Putamen (tissue), 1 donor: ENCODE measurements around the gene DLGAP1.
"Not testable (repeated sequence)": the region's sequence is repeated elsewhere in the genome, so short reads cannot be mapped to it uniquely, and the experiment has no call there.

Experiments
- DNase-seq: peaks from one replicate; pipeline ENCODE4 v3.0.0-alpha.2; 2016; ENCODE audit warnings: low spot score

DLGAP1 gene

DNA sequence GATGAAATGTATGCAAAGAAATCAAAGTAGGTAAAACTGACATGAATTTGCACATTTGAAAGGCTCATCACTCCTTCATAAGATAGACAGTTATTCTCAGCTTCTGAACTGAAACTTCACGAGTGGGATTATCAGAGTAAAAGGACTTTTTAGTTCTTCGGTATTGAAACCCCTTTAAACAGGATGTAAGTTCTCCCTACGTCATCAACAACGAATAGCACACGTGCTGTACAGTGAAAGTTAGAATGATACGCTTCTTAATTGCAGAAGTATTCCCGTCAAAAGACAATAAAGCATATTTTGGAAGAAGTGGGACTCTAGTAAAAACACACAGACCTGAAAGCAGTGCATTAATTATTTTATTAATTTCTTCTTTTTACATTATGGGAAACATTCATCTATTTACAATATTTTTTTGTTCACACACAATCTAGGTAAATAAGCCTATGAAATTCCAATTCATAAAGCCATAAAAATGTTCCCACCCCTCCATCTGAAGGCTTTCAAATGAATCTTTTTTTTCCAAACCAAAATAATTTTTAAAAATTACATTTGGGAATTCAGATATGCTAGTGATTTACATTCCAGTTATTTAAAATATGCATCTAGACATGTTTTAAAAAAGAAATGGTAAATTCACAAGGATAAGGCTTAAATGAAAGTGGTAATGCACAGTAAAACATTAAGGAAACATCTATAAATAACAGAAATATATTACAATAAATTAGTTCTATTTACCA is 959.2 kb downstream of the DLGAP1 start:
- DNase-seq = no peak

DNA sequence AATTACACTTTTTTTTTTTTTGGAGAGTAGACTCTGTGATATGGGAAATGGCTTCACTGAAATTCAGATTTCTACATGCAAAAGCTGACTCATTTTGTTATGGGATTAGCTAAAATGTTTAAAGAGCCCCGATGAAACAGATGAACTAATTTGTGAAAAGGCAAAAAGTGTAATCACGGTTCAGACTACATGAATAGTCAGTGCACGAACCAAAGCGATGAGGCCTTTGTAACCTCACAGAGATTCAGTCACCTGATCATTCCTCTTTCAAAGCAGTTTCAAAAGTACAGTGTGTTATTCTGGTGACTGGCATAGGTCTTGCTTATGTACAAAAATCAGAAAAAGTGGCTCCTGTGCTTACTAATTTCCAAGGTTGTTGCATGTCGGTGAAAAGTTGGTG is 960.5 kb downstream of the DLGAP1 start:
- no peak for DNase-seq

DNA sequence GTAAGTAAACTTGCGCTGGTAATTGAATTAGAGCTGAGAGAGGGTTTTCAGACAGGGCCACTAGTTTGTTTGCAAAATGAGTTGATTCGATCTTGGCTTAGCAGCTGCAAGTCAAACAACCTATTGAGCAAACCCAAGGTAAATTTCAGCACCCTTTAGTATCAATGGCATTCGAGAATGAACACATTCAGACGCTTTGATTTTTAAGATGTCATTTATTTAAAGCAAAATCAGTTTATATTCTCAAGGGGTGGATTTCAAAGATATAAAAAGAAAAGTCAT is 960.9 kb downstream of the DLGAP1 start:
- DNase-seq = no peak

DNA sequence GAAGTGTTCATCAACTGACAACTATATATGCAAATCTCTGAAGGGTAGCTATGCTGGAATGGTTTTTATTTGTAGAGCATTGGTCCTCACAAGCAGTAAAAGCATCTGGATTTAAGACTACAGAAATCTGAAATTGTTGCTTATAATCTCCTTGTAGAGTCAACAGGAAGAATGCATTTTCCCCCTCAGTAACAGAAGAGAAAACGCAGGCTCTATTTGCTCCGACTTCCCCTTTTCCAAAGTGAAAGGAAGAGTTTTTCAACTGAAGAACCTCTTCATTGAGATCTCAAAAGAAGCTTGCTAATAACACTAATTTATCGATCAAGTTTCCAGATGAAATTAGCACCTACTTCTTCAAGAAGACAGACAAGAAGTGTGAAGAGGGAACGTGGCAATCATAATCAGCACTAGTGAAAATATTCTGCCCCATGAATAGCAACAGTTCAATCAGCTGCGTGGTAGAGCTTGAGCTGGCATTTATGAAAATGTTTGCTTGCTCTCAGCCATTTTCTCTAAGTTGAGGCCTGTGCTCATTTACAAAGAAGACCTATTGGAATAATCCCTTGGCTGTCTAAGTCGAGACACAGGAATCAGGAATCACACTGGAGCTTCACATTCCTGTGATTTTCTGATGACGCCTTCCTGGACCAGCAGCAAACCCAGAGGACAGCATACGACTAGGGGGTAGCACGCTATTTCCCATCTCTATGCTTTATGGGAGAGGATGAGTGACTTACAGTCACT is 961.4 kb downstream of the DLGAP1 start:
- DNase-seq = no peak

DNA sequence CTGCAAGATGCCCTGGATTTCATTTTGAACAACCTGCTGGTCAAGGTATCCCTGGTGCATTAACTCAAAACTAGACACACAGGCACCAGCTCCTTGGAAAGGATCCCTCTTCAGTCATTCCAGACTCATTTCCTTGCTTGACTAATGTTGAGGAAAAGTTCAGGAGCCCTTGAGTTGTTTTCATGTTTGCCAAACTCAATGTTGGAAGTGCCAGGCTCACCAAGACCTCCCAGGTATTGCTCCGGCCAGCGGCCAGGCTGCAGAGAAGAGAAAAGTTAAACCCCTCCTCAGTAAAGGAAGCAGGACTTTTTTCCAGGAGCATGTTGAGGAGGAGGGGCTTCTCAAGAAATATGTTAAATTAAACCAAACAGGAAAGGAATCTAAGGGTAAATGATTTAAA is 962.4 kb downstream of the DLGAP1 start:
- no peak for DNase-seq

DNA sequence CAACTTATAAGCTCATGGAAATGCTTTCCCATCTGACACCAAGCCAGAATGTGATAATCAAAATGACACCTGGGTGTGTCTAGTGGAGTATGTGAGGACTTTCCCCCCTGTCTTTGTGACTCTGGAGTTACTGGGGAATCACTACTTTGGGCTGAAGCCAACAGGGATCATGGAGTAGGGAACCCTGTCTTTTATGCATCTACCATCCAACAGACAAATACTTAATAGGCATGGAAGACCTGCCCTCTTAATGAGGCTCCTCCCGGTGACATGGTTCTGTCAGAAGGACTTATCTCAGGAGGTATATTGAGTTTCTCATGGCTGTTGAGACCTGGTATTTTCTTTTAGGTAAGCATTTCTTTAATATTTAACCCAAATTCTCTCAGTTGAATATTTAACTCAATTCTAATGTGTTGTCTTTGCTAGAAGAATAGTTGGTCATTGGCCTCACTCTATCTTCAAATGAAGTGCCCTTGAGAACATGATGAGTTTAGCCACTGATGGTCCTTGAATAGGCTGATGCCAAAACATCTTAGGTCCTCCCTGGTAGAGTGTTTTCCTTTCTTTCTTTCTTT is 963.0 kb downstream of the DLGAP1 start:
- no peak for DNase-seq

DNA sequence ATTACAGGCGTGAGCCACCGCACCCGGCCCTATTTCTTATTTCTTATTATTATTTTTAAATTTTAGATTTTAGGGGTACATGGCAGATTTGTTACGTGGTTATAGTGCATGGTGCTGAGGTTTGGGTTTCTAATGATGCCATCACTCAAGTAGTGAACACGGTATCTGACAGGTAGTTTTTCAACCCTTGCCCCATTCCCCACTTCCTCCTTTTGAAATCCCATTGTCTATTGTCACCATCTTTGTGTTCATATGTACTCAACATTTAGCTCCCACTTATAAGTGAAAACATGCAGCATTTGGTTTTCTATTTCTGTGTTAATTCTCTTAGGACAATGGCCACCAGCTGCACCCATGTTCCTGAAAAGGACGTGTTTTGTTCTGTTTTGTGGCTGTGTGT is 965.6 kb downstream of the DLGAP1 start:
- DNase-seq = no peak

DNA sequence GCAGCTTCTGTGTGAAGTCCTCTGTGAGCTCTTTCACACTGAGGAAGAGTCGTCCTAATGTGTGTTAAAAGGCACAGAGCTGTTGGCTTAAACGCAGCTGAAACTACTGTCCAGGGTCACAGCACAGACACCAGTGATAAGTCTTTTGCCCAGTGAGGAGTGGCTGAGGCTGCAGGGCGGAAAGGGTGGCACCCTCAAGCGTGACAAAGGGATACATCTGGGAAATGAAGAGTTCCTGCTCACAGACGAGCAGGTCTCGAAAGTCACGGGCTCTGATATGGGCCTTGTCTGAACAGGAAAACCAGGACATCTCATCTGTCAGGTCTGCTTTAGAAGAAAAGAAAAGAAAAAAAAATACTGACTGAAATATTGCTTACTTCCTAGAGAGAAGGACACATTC is 968.6 kb downstream of the DLGAP1 start:
- DNase-seq = no peak

DNA sequence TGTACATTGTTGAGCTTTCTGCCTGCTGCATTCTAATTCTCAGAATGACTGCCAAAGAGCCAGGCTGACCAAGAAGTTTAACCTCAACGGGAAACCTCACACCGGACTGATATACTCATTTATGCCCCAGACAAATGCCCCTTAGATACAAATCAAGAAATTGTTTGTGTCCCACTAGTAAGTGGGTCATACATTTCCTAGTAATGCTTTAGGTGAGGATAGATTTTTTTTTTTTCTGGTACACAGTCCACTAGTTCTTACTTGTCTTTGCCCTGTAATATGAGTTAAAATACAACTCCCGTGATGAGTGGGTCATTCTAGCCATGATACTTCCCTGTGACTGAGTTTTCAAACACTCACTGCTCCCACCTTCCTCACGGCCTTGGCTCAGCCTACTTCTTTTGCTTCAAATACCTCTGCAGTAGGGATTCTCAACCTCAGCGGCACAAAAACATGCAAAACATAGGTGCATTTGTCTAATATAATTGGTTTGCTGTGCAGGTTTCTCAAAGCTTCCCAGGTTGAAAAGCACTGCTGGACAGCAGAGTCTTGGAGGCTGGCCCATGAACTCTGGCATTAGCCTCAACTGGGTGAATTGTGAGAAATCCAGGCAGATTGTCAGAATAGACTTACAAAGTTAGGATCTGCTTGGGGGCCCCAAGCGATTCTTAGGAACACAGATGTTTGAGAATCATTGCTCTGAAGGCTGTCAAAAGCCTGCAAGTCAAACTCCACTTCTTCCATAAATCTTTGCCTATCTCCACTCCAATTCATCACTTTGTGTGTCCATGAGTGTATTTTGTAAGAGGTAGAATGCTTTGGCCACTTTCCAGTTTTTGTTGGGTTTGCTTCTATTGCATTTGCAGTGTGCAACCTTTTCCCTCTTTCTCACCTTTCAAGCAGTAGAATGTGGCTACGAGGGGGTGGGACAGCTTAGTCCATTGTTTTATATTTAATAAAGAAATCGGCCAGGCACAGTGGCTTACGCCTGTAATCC is 969.7 kb downstream of the DLGAP1 start:
- DNase-seq = no peak

DNA sequence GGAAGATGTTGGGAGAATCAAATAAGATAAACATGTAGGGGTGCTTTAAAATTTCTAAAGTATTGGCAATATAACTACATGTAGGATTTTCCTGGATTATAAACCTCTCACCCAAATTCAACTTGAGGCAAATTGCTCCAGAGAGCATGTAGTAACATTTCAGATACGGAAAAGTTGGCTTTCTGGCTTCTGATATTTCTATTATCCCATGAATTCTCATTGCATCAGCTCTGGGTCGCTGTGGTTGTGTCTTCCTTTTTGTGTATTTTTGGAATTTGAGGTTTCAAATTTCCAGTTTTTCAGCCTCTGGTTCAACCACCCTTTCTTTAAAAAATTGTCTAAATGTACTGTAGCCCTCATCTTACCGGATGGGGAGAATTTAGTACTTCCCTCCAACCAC is 972.8 kb downstream of the DLGAP1 start:
- DNase-seq = no peak

DNA sequence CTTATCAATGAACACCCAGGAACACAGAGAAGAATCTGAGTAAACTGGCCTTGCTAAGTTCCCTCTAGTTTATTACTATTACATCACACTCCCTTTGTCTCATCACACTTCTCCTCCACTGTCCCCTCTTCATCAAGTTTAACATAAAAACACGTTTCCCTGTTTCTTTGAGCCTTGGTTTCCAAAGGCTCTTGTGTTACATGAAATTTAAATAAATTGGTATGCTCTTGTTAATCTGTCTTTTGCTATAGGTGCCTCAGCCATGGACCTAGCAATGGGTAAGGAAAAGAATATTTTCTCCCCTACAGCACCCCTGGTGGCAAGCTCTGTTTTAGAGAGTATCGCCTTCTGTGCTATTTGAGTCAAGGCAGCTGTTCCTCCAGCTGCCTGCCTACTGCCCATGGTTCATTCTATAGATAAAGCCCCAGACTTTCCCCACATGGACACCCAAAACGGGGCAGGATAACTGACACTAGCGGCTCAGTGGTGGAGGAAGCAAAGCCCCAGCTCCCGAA is 973.4 kb downstream of the DLGAP1 start:
- DNase-seq = no peak

DNA sequence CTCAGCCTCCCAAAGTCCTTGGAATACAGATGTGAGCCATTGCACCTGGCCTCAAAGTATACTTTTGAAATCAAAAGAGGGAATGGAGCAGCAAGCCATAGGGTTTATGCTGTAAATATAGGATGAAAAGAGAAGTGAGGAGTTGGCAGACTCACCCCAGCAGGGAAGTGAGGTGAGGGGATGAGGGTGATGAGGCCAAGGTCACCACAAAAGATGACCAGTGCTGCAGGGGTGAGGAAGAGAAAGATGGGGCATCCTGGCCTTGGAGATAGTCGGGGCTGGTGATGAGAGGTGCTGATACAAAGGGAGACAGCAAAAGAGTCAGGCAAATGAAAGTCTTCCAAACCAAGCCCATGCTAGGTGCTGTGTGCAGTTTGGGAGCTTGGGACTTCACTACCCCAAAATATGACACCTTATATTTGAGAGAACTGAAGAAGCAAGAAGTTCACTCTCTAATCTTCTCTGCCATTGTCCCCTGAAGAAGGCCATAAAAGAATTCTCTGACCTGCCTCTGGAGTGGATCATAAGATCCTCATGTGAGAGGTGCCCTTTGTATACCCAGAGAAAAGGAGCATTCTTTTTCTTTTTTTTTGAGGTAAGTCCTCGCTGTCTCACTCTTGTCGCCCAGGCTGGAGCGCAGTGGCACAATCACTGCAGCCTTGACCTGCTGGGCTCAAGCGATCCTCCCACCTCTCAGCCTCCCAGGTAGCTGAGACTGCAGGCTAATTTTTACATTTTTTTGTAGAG is 974.1 kb downstream of the DLGAP1 start:
- no peak for DNase-seq

DNA sequence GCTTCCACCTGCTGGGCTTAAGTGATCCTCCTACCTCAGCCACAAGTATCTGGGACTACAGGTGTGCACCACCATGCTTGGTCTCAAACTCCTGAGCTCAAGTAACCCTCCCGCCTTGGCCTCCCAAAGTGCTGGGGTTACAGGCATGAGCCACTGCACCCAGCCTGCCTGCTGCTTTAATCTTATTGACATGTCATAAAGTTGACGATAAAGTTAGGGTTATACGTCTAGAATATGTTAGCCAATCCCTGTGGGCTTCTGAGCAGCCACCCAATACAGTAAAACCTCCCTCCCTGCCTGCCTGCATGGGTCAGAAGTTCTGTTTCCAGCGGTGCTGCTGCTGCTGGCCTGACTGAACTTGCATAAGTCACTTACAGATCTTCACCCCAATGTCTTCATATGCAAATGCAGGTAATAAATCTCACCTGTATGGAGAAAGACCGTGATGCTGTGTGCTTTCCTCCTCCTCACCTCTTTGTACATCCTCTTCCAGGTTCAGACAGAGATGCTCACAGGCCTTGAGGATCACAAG is 975.1 kb downstream of the DLGAP1 start:
- DNase-seq = no peak

DNA sequence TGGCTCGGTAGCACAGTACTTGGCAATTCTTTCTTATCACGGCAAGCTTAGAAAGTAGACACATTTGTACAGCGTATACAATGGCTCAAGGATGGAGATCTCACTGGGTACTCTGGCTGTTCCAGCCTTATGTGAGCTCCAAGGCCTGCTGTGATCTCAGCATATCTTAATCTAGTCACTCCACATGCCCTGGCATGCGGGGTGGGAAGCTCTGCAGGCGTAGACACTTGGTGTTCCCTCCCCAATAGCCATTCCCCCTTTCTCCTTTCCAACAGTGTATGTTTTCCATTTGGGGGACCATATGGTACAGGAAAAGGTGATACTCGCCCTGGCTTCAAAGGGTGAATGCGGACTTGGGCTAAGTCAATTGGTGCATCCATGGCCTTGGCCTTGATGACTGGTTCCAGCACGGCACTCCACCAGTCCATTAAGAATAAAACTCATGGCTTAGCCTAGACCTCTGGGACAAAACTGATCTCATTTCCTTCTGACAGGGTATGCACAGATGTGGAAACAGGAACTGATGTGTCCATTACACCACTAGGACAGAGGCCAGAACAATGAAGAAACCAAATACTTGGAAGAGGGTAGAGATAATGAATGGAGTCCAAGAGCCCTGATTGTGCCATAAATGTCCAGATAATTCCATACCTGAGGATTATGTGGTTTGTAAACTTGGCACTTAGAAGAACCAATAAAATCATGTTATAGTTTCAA is 976.7 kb downstream of the DLGAP1 start:
- no peak for DNase-seq

DNA sequence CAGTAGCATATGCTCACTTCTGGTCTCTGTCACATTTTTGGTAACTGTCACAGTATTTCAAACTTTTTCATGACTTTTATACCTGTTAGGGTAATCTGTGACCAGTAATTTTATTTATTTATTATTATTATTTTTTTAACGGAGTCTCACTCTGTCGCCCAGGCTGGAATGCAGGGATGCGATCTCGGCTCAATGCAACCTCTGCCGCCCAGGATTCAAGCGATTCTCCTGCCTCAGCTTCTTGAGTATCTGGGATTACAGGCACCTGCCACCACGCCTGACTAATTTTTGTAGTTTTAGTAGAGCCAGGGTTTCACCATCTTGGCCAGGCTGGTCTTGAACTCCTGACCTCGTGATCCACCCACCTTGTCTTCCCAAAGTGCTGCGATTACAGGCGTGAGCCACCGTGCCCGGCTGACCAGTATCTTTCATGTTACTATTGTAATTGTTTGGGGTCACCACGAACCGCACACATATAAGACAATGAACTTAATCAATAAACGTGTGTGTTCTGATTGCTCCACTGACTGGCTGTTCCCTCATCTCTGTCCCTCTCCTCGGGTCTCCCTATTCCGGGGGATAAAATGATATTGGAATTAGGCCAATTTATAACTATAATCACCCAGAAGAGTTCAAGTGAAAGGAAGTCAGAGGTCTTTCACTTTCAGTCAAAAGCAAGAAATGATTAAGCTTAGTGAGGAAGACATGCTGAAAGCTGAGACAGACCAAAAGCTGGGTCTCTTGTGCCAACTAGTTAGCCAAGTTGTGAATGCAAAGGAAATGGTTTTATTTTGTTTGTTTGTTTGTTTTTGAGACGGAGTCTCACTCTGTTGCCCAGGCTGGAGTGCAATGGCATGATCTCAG is 982.2 kb downstream of the DLGAP1 start:
- DNase-seq = no peak

DNA sequence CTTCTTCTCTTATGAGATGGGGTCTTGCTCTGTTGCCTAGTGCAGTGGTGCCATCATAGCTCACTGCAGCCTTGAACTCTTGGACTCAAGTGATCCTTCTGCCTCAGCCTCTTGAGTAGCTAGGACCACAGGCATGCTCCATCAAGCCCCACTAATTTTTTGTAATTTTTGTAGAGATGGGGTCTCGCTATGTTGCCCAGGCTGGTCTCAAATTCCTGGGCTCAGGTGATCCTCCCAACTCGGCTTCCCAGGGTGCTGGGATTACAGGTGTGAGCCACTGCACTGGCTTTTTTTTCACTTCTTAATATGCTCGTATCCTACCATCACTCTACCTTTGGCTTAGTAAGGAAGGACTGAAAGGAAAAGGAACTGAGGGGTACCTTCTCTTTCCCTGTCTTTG is 983.0 kb downstream of the DLGAP1 start:
- not testable (repeated sequence) for DNase-seq

DNA sequence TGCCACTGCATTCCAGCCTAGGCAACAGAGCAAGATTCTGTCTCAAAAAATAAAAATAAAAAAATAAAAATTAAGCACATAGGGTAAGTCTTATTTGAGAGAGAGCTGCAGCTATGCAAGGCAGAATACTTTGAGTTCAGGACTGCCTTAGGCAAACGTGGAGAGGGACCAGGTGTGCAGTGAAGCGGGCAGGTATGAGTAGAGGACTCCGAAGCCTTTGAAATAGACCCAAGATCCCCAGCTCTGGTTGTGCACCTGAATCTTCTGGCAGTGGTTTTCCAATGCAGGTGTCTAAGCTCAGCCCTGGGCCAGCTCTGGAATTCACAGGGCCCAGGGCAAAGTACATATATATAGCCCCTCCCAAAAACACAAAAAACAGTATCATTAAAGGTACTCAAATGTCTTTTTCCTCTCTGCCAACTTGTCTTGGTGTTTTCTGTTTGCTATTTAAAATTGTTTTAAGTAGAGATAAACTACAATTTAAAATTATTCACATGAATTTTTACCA is 983.9 kb downstream of the DLGAP1 start:
- no peak for DNase-seq

DNA sequence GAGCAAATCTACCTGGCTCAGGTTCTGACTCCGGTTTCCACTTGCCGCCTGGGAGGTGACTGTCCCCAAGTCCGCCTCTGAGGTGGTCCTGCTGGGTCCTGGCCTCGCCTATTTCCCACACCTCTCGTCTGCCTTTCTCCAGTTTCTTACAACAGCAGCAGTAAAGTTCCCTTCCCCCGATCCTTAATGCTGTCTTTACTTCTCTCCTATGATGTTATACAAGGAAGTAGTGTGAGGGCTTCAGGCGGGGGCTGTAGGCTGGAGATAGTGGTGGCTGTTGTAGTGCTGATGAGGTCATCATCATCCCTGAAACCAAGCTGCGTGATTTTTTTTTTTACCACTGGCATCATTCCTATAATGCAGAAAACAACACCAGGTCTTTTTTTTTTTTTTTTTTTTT is 986.3 kb downstream of the DLGAP1 start:
- no peak for DNase-seq

DNA sequence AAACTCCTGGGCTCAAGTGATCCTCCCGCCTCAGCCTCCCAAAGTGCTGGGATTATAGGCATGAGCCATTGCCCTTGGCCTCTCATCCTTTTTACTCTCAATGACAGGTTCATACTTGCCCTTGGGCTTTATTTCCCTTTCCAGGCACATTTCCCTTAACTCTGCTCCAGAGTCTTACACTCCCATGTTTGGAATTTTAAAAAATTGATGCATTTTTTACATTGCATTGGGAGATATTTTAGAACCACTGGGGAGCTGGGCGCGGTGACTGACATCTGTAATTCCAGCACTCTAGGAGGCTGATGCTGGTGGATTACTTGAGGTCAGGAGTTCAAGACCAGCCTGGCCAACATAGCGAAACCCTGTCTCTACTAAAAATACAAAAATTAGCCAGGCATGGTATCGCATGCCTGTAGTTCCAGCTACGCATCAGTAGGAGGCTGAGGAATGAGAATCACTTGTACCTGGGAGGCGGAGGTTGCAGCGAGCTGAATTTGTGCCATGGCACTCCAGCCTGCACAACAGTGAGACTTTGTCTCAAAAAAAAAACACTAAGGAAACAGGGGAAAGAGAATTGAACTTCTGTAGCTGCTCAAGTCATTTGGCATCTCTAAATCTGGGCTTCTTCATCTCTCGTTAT is 986.9 kb downstream of the DLGAP1 start:
- DNase-seq = no peak
